Activated CD4-positive, alpha-beta T cell treated with anti-CD3 and anti-CD28 coated beads, Interleukin-2, amount 50 U/mL, for 24 hours (primary cell): ENCODE results near the gene ZNG1B.
"Not testable (repeated sequence)": the region's sequence is repeated elsewhere in the genome, so short reads cannot be mapped to it uniquely, and the experiment has no call there.

Source experiments
- DNase-seq, 2 donors: peaks; one replicate each; pipeline ENCODE4 v3.0.0-alpha.2; 2020; ENCODE audit warnings: low read depth in 1 of 2, low spot score in 1 of 2

ZNG1B gene

GRCh38 chr2:113503094-113504042, 65.9 kb downstream of the ZNG1B start:
- not testable (repeated sequence) for DNase-seq

GRCh38 chr2:113504081-113504480, 66.6 kb downstream of the ZNG1B start:
- not testable (repeated sequence) for DNase-seq

- not testable (repeated sequence) for DNase-seq
These were observed 70.1 kb downstream of the ZNG1B start for GRCh38 chr2:113507394-113508140.

- DNase-seq = not testable (repeated sequence)
These were observed 70.7 kb downstream of the ZNG1B start for GRCh38 chr2:113508187-113508586.

GRCh38 chr2:113510913-113511312, 73.4 kb downstream of the ZNG1B start:
- DNase-seq = not testable (repeated sequence)

- DNase-seq = not testable (repeated sequence)
These were observed 74.4 kb downstream of the ZNG1B start for GRCh38 chr2:113511859-113512258.

GRCh38 chr2:113515457-113515856, 78.0 kb downstream of the ZNG1B start:
- DNase-seq = not testable (repeated sequence)

GRCh38 chr2:113515995-113516394, 78.5 kb downstream of the ZNG1B start:
- DNase-seq = not testable (repeated sequence)

- not testable (repeated sequence) for DNase-seq
These were observed 79.5 kb downstream of the ZNG1B start for GRCh38 chr2:113517025-113517424.

- not testable (repeated sequence) for DNase-seq
These were observed 83.3 kb downstream of the ZNG1B start for GRCh38 chr2:113520837-113521236.

GRCh38 chr2:113521492-113521891, 84.0 kb downstream of the ZNG1B start:
- not testable (repeated sequence) for DNase-seq

GRCh38 chr2:113524986-113525385, 87.5 kb downstream of the ZNG1B start:
- DNase-seq = not testable (repeated sequence)

GRCh38 chr2:113527350-113528045, 90.0 kb downstream of the ZNG1B start:
- DNase-seq = not testable (repeated sequence)

GRCh38 chr2:113528126-113528525, 90.6 kb downstream of the ZNG1B start:
- DNase-seq = not testable (repeated sequence)

GRCh38 chr2:113528904-113529303, 91.4 kb downstream of the ZNG1B start:
- DNase-seq = not testable (repeated sequence)

GRCh38 chr2:113532991-113533390, 95.5 kb downstream of the ZNG1B start:
- not testable (repeated sequence) for DNase-seq

GRCh38 chr2:113536573-113536972, 99.1 kb downstream of the ZNG1B start:
- DNase-seq = not testable (repeated sequence)

GRCh38 chr2:113540834-113541203, 103.3 kb downstream of the ZNG1B start:
- DNase-seq = not testable (repeated sequence)

- not testable (repeated sequence) for DNase-seq
These were observed 103.9 kb downstream of the ZNG1B start for GRCh38 chr2:113541204-113541975.

- DNase-seq = not testable (repeated sequence)
These were observed 104.5 kb downstream of the ZNG1B start for GRCh38 chr2:113541976-113542485.
